GM15510 (cell line): ENCODE measurements around the gene ALCAM.

Experiments
- POLR2A ChIP-seq: IDR thresholded peaks from 3 replicates; pipeline ENCODE4 v1.6.1; 2011; ENCODE audit warnings: borderline replicate concordance; ENCODE audit not compliant: insufficient read length; ENCODE audit errors: extremely low read depth

Gene ALCAM

GRCh38 chr3:105616374-105617121 is 249.8 kb downstream of the ALCAM start:
- no peak for TF ChIP-seq POLR2A

DNA sequence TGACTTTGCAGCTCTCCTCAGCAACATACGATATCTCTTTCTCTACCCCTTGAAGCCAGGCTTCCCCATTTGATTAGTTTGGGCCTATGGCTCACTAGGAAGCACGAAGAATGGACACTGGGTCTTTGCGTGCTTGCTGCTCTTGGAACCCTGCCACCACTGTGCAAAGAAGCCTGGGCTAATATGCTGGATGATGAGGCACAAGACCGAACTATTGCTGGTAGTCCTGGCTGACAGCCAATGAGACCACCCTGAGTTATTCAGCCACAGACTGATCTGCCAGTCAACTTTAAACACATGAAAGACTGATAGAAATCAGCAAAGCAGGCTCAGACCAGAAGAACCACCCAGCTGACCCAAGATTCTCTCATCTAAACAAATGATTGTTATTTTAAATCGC is 251.8 kb downstream of the ALCAM start:
- TF ChIP-seq POLR2A = no peak

- TF ChIP-seq POLR2A = no peak
These were observed 252.9 kb downstream of the ALCAM start for GRCh38 chr3:105619651-105620050.

- TF ChIP-seq POLR2A = no peak
These were observed 253.5 kb downstream of the ALCAM start for GRCh38 chr3:105620236-105620635.

DNA sequence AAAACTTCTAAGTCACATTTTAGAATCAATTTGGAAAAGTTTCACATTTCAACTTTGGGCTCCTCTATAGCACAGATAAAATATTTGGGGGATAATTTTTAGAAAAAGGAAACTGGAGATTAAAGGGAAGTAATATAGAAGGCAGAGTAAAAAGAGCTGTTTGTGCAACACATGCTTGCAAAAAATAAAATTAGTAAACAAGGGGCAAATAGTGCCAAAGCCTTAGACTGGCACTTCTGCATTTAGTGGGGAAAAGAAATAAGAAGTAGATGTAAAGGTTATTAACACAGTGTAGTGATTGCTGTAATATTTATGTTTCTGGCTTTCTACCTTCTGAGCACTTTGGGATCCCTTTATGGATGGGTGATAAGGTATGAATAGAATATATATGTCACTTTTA is 255.5 kb downstream of the ALCAM start:
- TF ChIP-seq POLR2A = no peak
